SU-DHL-6 (cell line): ENCODE results near the gene RNU6-1.

Source experiments
- H2AFZ ChIP-seq: fragments of 200-600 bp; sonication (generic); 2 replicates; pipeline ENCODE4 v1.6.1; 2014; ENCODE audit warnings: low read depth, mild to moderate bottlenecking, moderate library complexity, mixed read lengths, antibody characterized with exemption, low read length; ENCODE audit not compliant: severe bottlenecking
- H3F3A ChIP-seq: fragments of 200-600 bp; shearing (Covaris generic); 2 replicates; pipeline ENCODE4 v1.6.0; 2016; ENCODE audit warnings: antibody characterized with exemption, mild to moderate bottlenecking; ENCODE audit not compliant: insufficient read depth
- H3K27ac ChIP-seq: fragments of 200-600 bp; sonication (generic); 2 replicates; pipeline ENCODE4 v1.5.1; 2016; ENCODE audit warnings: low read depth, mild to moderate bottlenecking, low read length, moderate library complexity, mixed read lengths
- H3K27me3 ChIP-seq: fragments of 200-600 bp; sonication (generic), shearing (Covaris generic); 2 replicates; pipeline ENCODE4 v1.6.0; 2014; ENCODE audit warnings: mild to moderate bottlenecking, low read length
- H3K36me3 ChIP-seq: fragments of 200-600 bp; sonication (generic); 2 replicates; pipeline ENCODE4 v1.6.1; 2014; ENCODE audit warnings: mild to moderate bottlenecking, low read length, mixed read lengths
- H3K4me2 ChIP-seq: fragments of 300-600, 200-600 bp; shearing (Covaris generic), sonication (generic); 2 replicates; pipeline ENCODE4 v1.6.0; 2014; ENCODE audit warnings: low read length, low read depth, mild to moderate bottlenecking; ENCODE audit not compliant: poor library complexity, severe bottlenecking
- H3K4me3 ChIP-seq: fragments of 200-600 bp; sonication (generic); 2 replicates; pipeline ENCODE4 v1.5.1; 2014; ENCODE audit warnings: antibody characterized with exemption, low read length, mild to moderate bottlenecking, mixed read lengths; ENCODE audit not compliant: insufficient read depth, poor library complexity, severe bottlenecking
- H3K79me2 ChIP-seq: fragments of 200-600 bp; sonication (generic); 2 replicates; pipeline ENCODE4 v1.6.1; 2014; ENCODE audit warnings: mild to moderate bottlenecking, low read length, moderate library complexity; ENCODE audit not compliant: insufficient read depth
- H3K9ac ChIP-seq: fragments of 200-600 bp; sonication (generic); 2 replicates; pipeline ENCODE4 v1.7.0; 2014; ENCODE audit warnings: mild to moderate bottlenecking, low read length
- H3K9me2 ChIP-seq: fragments of 200-600 bp; sonication (generic); replicated peaks from 2 replicates; pipeline ENCODE4 v1.6.1; 2014; ENCODE audit warnings: low read length; ENCODE audit not compliant: insufficient read depth
- H3K9me3 ChIP-seq: fragments of 200-600 bp; sonication (generic); 2 replicates; pipeline ENCODE4 v1.6.1; 2014; ENCODE audit warnings: low read length, mixed read lengths; ENCODE audit not compliant: insufficient read depth
- H4K20me1 ChIP-seq: fragments of 200-600 bp; sonication (generic); 2 replicates; pipeline ENCODE4 v1.6.1; 2014; ENCODE audit warnings: low read depth, mild to moderate bottlenecking, antibody characterized with exemption, low read length, moderate library complexity, mixed read lengths
- EZH2phosphoT487 ChIP-seq: fragments of 200-600 bp; sonication (generic), shearing (Covaris generic); conservative IDR thresholded peaks from 2 replicates; pipeline ENCODE4 v1.6.1; 2018; ENCODE audit warnings: mild to moderate bottlenecking, antibody characterized with exemption, low read length, moderate library complexity, mixed read lengths
- TF ChIP-seq, protein P1 (sequence below): fragments of 200-600 bp; sonication (generic); IDR thresholded peaks from one replicate; pipeline ENCODE4 v1.5.1; 2017; ENCODE audit warnings: antibody characterized with exemption, mild to moderate bottlenecking, low read length, moderate library complexity; ENCODE audit not compliant: insufficient read depth, poor library complexity, severe bottlenecking

The RNU6-1 gene

DNA sequence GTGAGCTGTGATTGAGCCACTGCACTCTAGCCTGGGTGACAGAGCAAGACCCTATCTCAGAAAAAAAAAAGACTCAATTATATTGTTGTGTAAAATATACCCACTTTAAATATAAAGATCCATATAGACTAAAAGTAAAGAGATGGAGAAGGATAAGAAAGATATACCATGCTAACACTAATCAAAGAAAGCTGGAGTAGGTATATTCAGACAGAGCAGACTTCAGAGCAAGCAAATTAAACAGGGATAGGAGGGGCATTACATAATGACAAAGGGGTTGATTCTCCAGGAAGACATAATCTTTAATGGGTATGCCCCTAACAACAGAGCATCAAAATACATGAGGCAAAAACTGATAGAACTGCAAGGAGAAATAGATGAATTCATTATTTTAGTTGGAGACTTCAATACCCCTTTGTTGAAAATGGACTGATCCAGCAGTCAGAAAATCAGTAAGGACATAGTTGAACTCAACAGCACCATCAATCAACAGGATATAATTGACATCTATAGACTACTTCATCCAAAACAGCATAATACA lies 31.1 kb upstream of the RNU6-1 start:
- TF ChIP-seq EZH2phosphoT487 = no peak
- TF ChIP-seq, protein P1, sequence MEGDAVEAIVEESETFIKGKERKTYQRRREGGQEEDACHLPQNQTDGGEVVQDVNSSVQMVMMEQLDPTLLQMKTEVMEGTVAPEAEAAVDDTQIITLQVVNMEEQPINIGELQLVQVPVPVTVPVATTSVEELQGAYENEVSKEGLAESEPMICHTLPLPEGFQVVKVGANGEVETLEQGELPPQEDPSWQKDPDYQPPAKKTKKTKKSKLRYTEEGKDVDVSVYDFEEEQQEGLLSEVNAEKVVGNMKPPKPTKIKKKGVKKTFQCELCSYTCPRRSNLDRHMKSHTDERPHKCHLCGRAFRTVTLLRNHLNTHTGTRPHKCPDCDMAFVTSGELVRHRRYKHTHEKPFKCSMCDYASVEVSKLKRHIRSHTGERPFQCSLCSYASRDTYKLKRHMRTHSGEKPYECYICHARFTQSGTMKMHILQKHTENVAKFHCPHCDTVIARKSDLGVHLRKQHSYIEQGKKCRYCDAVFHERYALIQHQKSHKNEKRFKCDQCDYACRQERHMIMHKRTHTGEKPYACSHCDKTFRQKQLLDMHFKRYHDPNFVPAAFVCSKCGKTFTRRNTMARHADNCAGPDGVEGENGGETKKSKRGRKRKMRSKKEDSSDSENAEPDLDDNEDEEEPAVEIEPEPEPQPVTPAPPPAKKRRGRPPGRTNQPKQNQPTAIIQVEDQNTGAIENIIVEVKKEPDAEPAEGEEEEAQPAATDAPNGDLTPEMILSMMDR = no peak

DNA sequence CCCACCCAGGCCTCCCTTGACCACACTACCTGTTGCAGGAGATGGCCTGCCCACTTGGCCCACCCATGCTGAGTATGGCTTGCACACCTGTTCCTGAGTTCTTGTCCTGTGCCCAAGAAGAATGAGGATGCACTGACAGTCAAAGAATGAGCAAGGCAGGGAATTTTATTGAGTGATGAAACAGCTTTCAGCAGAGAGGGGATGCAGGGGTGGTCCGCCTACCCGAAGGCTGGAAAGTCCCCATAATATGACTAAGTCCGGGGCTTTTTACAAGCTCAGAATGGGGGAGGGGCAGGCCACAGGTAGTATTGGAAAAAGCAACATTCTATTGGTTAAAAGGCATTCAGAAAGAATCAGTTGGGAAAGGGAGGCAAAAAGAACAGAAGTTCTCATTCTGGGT lies 29.9 kb upstream of the RNU6-1 start:
- H3K27me3 ChIP-seq = no peaks in the 10 kb centered on the region
- no peak overlapping the region for H3K27ac ChIP-seq
- no peaks in the 10 kb centered on the region for H3F3A ChIP-seq

More for the DNA sequence above, 31.1 kb upstream of the RNU6-1 start:
- Histone ChIP-seq H3K36me3 (no peaks in the 10 kb centered on the region), H3K79me2 (no peaks in the 10 kb centered on the region), H3K27ac (no peak overlapping the region), H3K9me3 (peaks cover 11% of the 10 kb centered on the region; the same call in 1 of the 2 replicates), H3K27me3 (no peaks in the 10 kb centered on the region), H2AFZ (no peak overlapping the region), H3K9ac (no peak overlapping the region), H3F3A (no peaks in the 10 kb centered on the region), H3K4me3 (no peak overlapping the region), H3K9me2 (no peaks in the 10 kb centered on the region), H3K4me2 (no peak overlapping the region), H4K20me1 (no peaks in the 10 kb centered on the region)

DNA sequence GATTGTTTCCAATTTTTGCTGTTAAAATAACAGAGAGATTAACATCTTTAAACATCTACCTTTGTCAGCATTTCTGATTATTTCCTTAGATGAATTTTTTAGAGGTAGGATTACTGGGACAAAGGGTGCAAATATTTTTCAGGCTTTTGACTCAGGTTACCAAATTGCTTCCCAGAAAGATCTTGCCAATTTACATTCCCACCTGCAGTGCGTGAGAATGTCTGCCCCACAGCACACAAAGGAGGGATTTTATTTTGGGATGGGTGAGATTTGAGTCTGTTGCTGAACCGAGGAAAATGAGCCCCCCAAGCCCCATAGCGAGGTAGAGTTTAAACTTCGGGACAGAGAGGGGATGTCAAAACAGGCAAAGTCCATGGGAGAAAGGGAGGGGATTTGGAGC lies 25.9 kb upstream of the RNU6-1 start:
- no peaks in the 10 kb centered on the region for H3K36me3 ChIP-seq
- H3K27ac ChIP-seq = no peak overlapping the region
- H3K79me2 ChIP-seq = no peaks in the 10 kb centered on the region
- H3K9me2 ChIP-seq = no peaks in the 10 kb centered on the region
- no peak overlapping the region for H3K4me3 ChIP-seq
- H4K20me1 ChIP-seq = no peaks in the 10 kb centered on the region
- no peaks in the 10 kb centered on the region for H3K27me3 ChIP-seq
- no peak overlapping the region for H3K9ac ChIP-seq
- no peak overlapping the region for H3K4me2 ChIP-seq
- H3K9me3 ChIP-seq = peaks cover 11% of the 10 kb centered on the region; the same call in 1 of the 2 replicates
- H3F3A ChIP-seq = no peaks in the 10 kb centered on the region
- no peak for TF ChIP-seq EZH2phosphoT487
- TF ChIP-seq, protein P1 = no peak
- H2AFZ ChIP-seq = no peak overlapping the region

More for the DNA sequence above, 29.9 kb upstream of the RNU6-1 start:
- H3K4me3 ChIP-seq = no peak overlapping the region
- TF ChIP-seq, protein P1 = no peak
- no peak for TF ChIP-seq EZH2phosphoT487
- no peaks in the 10 kb centered on the region for H3K9me2 ChIP-seq
- no peaks in the 10 kb centered on the region for H3K79me2 ChIP-seq
- H3K9ac ChIP-seq = no peak overlapping the region
- H3K4me2 ChIP-seq = no peak overlapping the region
- H3K36me3 ChIP-seq = no peaks in the 10 kb centered on the region
- peaks cover 11% of the 10 kb centered on the region; the same call in 1 of the 2 replicates for H3K9me3 ChIP-seq
- no peak overlapping the region for H2AFZ ChIP-seq
- H4K20me1 ChIP-seq = no peaks in the 10 kb centered on the region
